RWPE2 (cell line): ENCODE measurements around the gene HDAC4.

Experiments used
- ATAC-seq: fragments of 200-7000 bp; cut with Tn5 transposase; 3 replicates; pipeline ENCODE4 v1.9.1; 2021; ENCODE audit warnings: low read depth
- DNase-seq: peaks from one replicate; pipeline ENCODE4 v3.0.0-alpha.2; 2020; ENCODE audit warnings: low spot score
- H3K27ac ChIP-seq: fragments of 450-650 bp; 2 replicates; pipeline ENCODE4 v1.5.1; 2017; ENCODE audit warnings: mild to moderate bottlenecking; ENCODE audit not compliant: poor library complexity, severe bottlenecking
- H3K27me3 ChIP-seq: fragments of 250-450 bp; sonication (Bioruptor Pico); 2 replicates; pipeline ENCODE4 v1.5.1; 2021; ENCODE audit warnings: mild to moderate bottlenecking, moderate library complexity; ENCODE audit not compliant: insufficient read depth, poor library complexity, severe bottlenecking
- H3K36me3 ChIP-seq: fragments of 250-450 bp; sonication (Bioruptor Pico); 2 replicates; pipeline ENCODE4 v1.5.1; 2020; ENCODE audit warnings: low read depth, mild to moderate bottlenecking, moderate library complexity
- H3K4me1 ChIP-seq: fragments of 250-450 bp; sonication (Bioruptor Pico); 2 replicates; pipeline ENCODE4 v1.5.1; 2021; ENCODE audit warnings: mild to moderate bottlenecking, moderate library complexity; ENCODE audit not compliant: insufficient read depth, poor library complexity, severe bottlenecking
- H3K4me3 ChIP-seq: fragments of 250-450 bp; sonication (Bioruptor Pico); 2 replicates; pipeline ENCODE4 v1.5.1; 2021; ENCODE audit warnings: mild to moderate bottlenecking, moderate library complexity; ENCODE audit not compliant: severe bottlenecking
- H3K9me3 ChIP-seq: fragments of 250-450 bp; sonication (Bioruptor Pico); 2 replicates; pipeline ENCODE4 v1.5.1; 2021; ENCODE audit warnings: mild to moderate bottlenecking, moderate library complexity; ENCODE audit not compliant: severe bottlenecking
- CTCF ChIP-seq: fragments of 450-650 bp; IDR thresholded peaks from one replicate; pipeline ENCODE4 v1.5.1; 2017; ENCODE audit warnings: mild to moderate bottlenecking, moderate library complexity; ENCODE audit not compliant: poor library complexity, severe bottlenecking

Gene HDAC4

GRCh38 chr2:239354132-239354790 is 46.6 kb downstream of the HDAC4 start:
- Histone ChIP-seq H3K36me3 (peaks cover 4% of the 10 kb centered on the region; the same call in 1 of the 2 replicates), H3K27me3 (no peaks in the 10 kb centered on the region), H3K4me1 (no peaks in the 10 kb centered on the region), H3K27ac (no peak overlapping the region), H3K4me3 (no peak overlapping the region), H3K9me3 (no peaks in the 10 kb centered on the region)
- TF ChIP-seq CTCF, result no peak
- ATAC-seq, result no peak
- no peak for DNase-seq

- Histone ChIP-seq H3K9me3 (no peaks in the 10 kb centered on the region), H3K4me3 (no peak overlapping the region), H3K4me1 (no peaks in the 10 kb centered on the region), H3K27me3 (no peaks in the 10 kb centered on the region), H3K36me3 (peaks cover 4% of the 10 kb centered on the region; the same call in 1 of the 2 replicates), H3K27ac (no peak overlapping the region)
- ATAC-seq (no peak), DNase-seq (no peak)
- TF ChIP-seq CTCF, result no peak
Measured at GRCh38 chr2:239353692-239354091, 47.1 kb downstream of the HDAC4 start.

- DNase-seq (no peak), ATAC-seq (no peak)
- Histone ChIP-seq H3K4me3 (no peak overlapping the region), H3K36me3 (peaks cover 4% of the 10 kb centered on the region; the same call in 1 of the 2 replicates), H3K27ac (no peak overlapping the region), H3K9me3 (no peaks in the 10 kb centered on the region), H3K27me3 (no peaks in the 10 kb centered on the region), H3K4me1 (no peaks in the 10 kb centered on the region)
- no peak for TF ChIP-seq CTCF
Measured at GRCh38 chr2:239351687-239352086, 49.1 kb downstream of the HDAC4 start.

GRCh38 chr2:239349453-239350135 is 51.2 kb downstream of the HDAC4 start:
- Histone ChIP-seq H3K4me1 (no peaks in the 10 kb centered on the region), H3K27ac (no peak overlapping the region), H3K36me3 (peaks cover 4% of the 10 kb centered on the region; the same call in 1 of the 2 replicates), H3K4me3 (no peak overlapping the region), H3K9me3 (no peaks in the 10 kb centered on the region), H3K27me3 (no peaks in the 10 kb centered on the region)
- no peak for TF ChIP-seq CTCF
- ATAC-seq, result peak; percentile 64; the same call in 2 of the 3 replicates
- no peak for DNase-seq
